K562 (cell line): ENCODE results near the gene SEPHS2. TPM values are rescaled to one million over a fixed set of nuclear protein-coding genes. Genes with fewer than 3 reads are reported as not detected.

Source experiments
- ARNT ChIP-seq, 2 experiments: fragments of 450-650 bp; IDR thresholded peaks; 2 replicates each; pipeline ENCODE4 v1.6.1; 2016; ENCODE audit warnings: mild to moderate bottlenecking in 1 of 2
- BCOR ChIP-seq: fragments of 450-650 bp; IDR thresholded peaks from 2 replicates; pipeline ENCODE4 v1.6.1; 2016
- ETV1 ChIP-seq: fragments of 450-650 bp; conservative IDR thresholded peaks from 2 replicates; pipeline ENCODE4 v1.6.1; 2016; ENCODE audit warnings: missing genetic modification characterization, control low read depth, low read depth, missing compliant biosample characterization
- HDAC1 ChIP-seq, 2 experiments: fragments of 450-650 bp; IDR thresholded peaks; 2 replicates each; pipeline ENCODE4 v1.6.1; 2016 to 2017; ENCODE audit warnings: inconsistent platforms in 1 of 2, mild to moderate bottlenecking in 1 of 2, moderate library complexity in 1 of 2
- MAZ ChIP-seq, 2 experiments: fragments of 450-650 bp in 1 of 2; sonication (generic) in 1 of 2; formaldehyde crosslinking; IDR thresholded peaks in 1 of 2; conservative IDR thresholded peaks in 1 of 2; 2 replicates each; pipeline versions ENCODE4 v1.4.0 to v1.5.0; 2020; ENCODE audit warnings: mild to moderate bottlenecking in 1 of 2, missing genetic modification reagents in 1 of 2
- MNT ChIP-seq, 2 experiments: fragments of 450-650 bp; conservative IDR thresholded peaks; 2 replicates each; pipeline ENCODE4 v1.6.1; 2017; ENCODE audit warnings: mild to moderate bottlenecking in 2 of 2, moderate library complexity in 2 of 2
- NCOA6 ChIP-seq: fragments of 450-650 bp; IDR thresholded peaks from 2 replicates; pipeline ENCODE4 v1.6.1; 2017; ENCODE audit warnings: mild to moderate bottlenecking
- NR2C2 ChIP-seq, 2 experiments: fragments of 200-800 bp in 1 of 2; sonication (Bioruptor generic) in 1 of 2; sonication (generic) in 1 of 2; formaldehyde crosslinking in 1 of 2; IDR thresholded peaks; 2 replicates each; pipeline versions ENCODE4 v1.6.1 to v1.8.0; 2016 to 2022; ENCODE audit warnings: mild to moderate bottlenecking in 1 of 2, missing compliant biosample characterization in 1 of 2, missing genetic modification characterization in 1 of 2, missing genetic modification reagents in 1 of 2
- RBFOX2 ChIP-seq: fragments of 200-400 bp; formaldehyde crosslinking; IDR thresholded peaks from 2 replicates; pipeline ENCODE4 v1.6.1; 2017; ENCODE audit warnings: low read depth, mild to moderate bottlenecking, low read length, moderate library complexity
- SOX6 ChIP-seq: fragments of 450-650 bp; IDR thresholded peaks from 2 replicates; pipeline ENCODE4 v1.6.1; 2014; ENCODE audit warnings: mild to moderate bottlenecking
- TAF15 ChIP-seq: fragments of 200-400 bp; formaldehyde crosslinking; IDR thresholded peaks from 2 replicates; pipeline ENCODE4 v1.6.1; 2017; ENCODE audit warnings: mild to moderate bottlenecking, low read depth, low read length, moderate library complexity
- TCF3 ChIP-seq: sonication (generic); formaldehyde crosslinking; IDR thresholded peaks from 2 replicates; pipeline ENCODE4 v1.4.0; 2020; ENCODE audit warnings: mild to moderate bottlenecking, missing genetic modification reagents
- TRIM24 ChIP-seq, 2 experiments: fragments of 450-650 bp; IDR thresholded peaks; 2 replicates each; pipeline ENCODE4 v1.6.1; 2016
- ZFP36 ChIP-seq: fragments of 150-350 bp; IDR thresholded peaks from 2 replicates; pipeline ENCODE4 v1.6.1; 2018; ENCODE audit warnings: low read length, low read depth; ENCODE audit not compliant: partially characterized antibody
- ZNF384 ChIP-seq: IDR thresholded peaks from 2 replicates; pipeline ENCODE4 v1.6.1; 2012; ENCODE audit warnings: low read depth, low read length, improper control_type of control experiment
- ZNF41 ChIP-seq: fragments of 250-450 bp; sonication (Bioruptor Pico); conservative IDR thresholded peaks from 2 replicates; pipeline ENCODE4 v1.4.0; 2020; ENCODE audit warnings: mild to moderate bottlenecking
- polyA plus RNA-seq, 8 experiments: library from polyadenylated mRNA; depleted of rRNA in 4 of 8; stranded (reverse) in 5 of 8; unstranded in 3 of 8; fragments of >200 nt; fragmentation: Nextera tagmentation in 2 of 8; fragmentation: Illumina TruSeq in 1 of 8; extraction: Ambion mirVana in 2 of 8; extraction: Trizol in 1 of 8; gene quantifications; 2 replicates each; pipeline versions ENCODE4 v1.2.1 to v1.2.3, GENCODE V29; 2011 to 2014; ENCODE audit warnings: inconsistent platforms in 1 of 8, missing spikeins in 1 of 8
- total RNA-seq, 7 experiments: library from RNA; depleted of rRNA in 6 of 7; stranded (reverse); fragments of >200 nt in 6 of 7; fragmentation: Illumina TruSeq in 2 of 7; extraction: Trizol in 2 of 7; gene quantifications; 2 replicates each; pipeline versions ENCODE4 v1.2.1 to v1.2.3, GENCODE V29; 2011 to 2021; ENCODE audit warnings: low replicate concordance in 1 of 7

SEPHS2 gene
- total and polyA plus RNA-seq, 9 of the 15 experiments (the other 6 are each of a cell fraction or from before 2014, with no cell fraction given): 20.9 to 90.6 (median 43.4) TPM

- TF ChIP-seq RBFOX2 (peak; percentile 29; the same call in 1 of the 2 replicates), ARNT (IDR thresholded peaks at IDR 0.05) (peak in 1 of 2 experiments; percentile 83; a peak in 2 of 4 replicates), NR2C2 (CRISPR knock-in tag; IDR thresholded peaks at IDR 0.05) (no peak), NR2C2 (tag; IDR thresholded peaks at IDR 0.05) (0 out of 2 replicates have a peak, but pooled peaks have one; percentile 20), TRIM24 (IDR thresholded peaks at IDR 0.05) (peak; percentile 27 to 57; a peak in 2 of 4 replicates), TAF15 (no peak), ETV1 (tag) (peak; percentile 65; the same call in 1 of the 2 replicates), ZNF384 (peak; percentile 91), SOX6 (peak; percentile 78), BCOR (peak; percentile 93), MAZ (CRISPR knock-in tag; conservative IDR thresholded peaks at IDR 0.05 in 1 of 2, IDR thresholded peaks at IDR 0.05 in 1 of 2) (peak in 1 of 2 experiments; percentile 29; a peak in 1 of 4 replicates), MNT (conservative IDR thresholded peaks at IDR 0.05) (peak; percentile 56 to 70), ZFP36 (peak; percentile 3), HDAC1 (IDR thresholded peaks at IDR 0.05) (peak in 1 of 2 experiments; percentile 43; a peak in 1 of 4 replicates), ZNF41 (CRISPR knock-in tag) (no peak), NCOA6 (no peak), TCF3 (CRISPR knock-in tag) (peak; percentile 45; the same call in 1 of the 2 replicates)
Observed at GRCh38 chr16:30491744-30492308, 46.2 kb upstream of the SEPHS2 start (continued).
